Erythroblast (primary cell): ENCODE data around the gene TP53BP2.

Experiments
- GATA1 ChIP-seq: IDR thresholded peaks from 2 replicates; pipeline ENCODE4 v1.6.1; 2011; ENCODE audit warnings: low read depth, mild to moderate bottlenecking, control low read depth, low read length, moderate library complexity
- POLR2A ChIP-seq: IDR thresholded peaks from 2 replicates; pipeline ENCODE4 v1.6.1; 2011; ENCODE audit warnings: mild to moderate bottlenecking, low read length

GRCh38 chr1:223864084-223864483 is 18.3 kb upstream of the TP53BP2 start:
- TF ChIP-seq POLR2A (no peak), GATA1 (no peak)
